Iris pigment epithelial cell (primary cell): Measurements from ENCODE around the gene SYNJ2.
A peak's percentile ranks its signal among the peaks of the same experiment; 100 is the strongest.
"Not testable (repeated sequence)": the region's sequence is repeated elsewhere in the genome, so short reads cannot be mapped to it uniquely, and the experiment has no call there.

Experiments
- DNase-seq: peaks from one replicate; pipeline ENCODE4 v3.0.0-alpha.2; 2011; ENCODE audit warnings: low read depth

SYNJ2 gene

DNA sequence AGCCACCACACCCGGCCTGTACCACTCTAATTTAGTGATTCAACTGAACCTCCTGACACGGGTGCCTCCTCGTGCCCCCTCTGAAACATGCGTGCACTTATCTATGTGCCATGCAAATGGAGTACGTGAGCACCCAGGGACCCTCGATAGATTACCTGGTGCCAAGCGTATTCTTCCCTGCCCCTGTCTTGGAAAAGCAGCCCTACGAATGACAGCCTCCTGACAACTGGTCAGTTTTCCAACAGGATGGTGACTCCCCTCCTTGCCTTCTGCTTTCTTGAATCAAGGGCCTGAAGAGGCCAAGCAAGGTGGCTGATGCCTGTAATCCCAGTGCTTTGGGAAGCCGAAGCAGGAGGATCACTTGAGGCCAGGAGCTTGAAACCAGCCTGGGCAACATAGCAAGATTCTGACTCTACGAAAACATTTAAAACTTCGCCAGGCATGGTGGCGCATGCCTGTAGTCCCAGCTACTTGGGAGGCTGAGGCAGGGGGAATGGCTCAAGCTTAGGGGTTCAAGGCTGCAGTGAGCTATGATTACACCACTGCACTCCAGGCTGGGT, 25.4 kb upstream of the SYNJ2 start:
- DNase-seq = no peak

DNA sequence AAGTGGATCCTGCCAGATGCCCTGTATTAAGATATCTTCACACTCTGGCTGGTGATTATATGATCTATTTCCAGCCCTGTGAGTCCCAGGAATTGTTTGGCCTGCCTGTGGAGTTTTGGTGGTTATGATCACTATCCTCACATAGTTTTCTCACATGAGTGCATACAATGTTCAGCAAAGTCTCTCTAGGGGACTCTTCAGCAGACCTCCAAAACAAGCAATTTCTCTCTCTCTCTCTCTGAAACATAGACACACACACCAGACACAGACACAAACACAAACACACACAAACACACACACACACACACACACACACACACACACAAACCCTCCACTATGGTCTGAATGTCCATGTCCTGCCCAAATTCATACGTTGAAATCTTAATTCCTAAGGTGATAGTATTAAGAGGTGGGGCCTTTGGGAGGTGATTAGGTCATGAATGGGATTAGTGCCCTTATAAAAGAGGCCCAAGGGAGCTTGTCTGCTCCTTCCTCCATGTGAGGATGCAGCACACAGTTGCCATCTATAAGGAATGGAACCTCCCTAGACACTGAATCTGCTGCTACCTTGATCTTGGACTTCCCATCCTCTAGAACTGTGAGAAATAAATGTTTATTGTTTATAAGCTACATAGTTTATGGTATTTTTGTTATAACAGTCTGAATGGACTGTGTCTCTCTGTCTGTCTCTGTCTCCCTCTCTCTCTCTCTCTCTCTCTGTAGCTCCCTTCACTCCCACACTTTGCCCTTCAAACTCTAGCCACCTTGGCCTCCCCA, 22.0 kb upstream of the SYNJ2 start:
- DNase-seq = no peak

DNA sequence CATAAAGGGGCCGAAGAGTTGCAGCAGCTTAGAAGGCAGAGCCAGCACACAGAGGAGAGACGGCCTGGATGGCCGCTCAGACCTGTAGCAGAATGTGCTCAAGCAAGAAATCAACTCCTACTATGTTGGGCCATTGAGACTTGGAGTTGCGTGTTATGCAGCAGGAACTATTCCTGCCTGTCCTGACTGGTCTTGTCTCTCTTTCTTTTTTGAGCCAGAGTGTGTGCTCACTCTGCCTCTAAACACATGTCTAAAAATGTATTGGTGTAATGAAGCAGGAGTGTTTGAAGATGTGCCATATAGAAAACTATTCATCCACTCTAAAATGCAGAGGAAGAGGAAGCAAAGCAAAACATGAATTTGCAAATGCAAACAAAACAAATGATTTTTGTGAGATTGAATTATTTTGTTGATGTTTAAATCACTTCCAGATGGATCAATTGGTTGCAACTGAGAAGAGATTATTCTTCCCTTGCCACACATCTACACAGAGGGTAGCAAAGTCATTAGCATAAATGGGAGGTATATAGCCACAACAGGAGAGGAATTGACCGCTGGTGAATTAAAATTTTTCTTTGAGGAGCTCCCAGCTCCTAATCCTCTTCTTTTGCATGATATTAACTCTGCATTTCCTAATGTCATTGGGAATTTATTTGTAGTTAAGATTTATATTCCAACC, 20.4 kb upstream of the SYNJ2 start:
- no peak for DNase-seq

DNA sequence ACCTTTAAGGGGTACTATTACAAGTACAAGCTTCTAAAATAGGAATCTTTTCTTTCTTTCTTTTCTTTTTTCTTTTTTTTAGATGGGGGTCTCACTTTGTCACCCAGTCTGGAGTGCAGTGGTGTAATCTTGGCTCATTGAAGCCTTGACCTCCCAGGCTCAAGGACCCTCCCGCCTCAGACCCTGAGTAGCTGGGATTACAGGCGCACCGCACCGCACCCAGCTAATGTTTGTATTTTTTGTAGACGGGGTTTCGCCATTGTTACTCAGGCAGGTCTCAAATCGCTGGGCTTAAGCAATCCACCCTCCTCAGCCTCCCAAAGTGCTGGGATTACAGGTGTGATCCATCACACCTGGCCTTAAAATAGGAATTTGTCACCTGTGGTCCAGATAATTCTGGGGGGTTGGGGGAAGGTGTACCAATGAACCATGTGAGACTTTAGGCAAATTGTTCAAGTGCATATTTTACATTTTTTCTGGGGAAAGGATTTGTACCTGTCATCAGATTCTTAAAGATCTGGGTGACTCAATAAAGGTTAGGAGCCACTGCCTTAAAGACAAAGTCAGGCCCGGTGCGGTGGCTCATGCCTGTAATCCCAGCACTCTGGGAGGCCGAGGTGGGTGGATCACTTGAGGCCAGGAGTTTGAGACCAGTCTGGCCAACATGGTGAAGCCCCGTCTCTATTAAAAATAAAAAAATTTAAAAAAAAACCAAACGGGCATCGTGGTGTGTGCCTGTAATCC, 19.7 kb upstream of the SYNJ2 start:
- DNase-seq = no peak

- DNase-seq = peak; percentile 86
Observed at GRCh38 chr6:157962601-157963302, 18.9 kb upstream of the SYNJ2 start.

GRCh38 chr6:157964100-157964499, 17.6 kb upstream of the SYNJ2 start:
- peak; percentile 68 for DNase-seq

GRCh38 chr6:157965387-157965786, 16.3 kb upstream of the SYNJ2 start:
- no peak for DNase-seq

GRCh38 chr6:157966589-157966977, 15.1 kb upstream of the SYNJ2 start:
- no peak for DNase-seq

DNA sequence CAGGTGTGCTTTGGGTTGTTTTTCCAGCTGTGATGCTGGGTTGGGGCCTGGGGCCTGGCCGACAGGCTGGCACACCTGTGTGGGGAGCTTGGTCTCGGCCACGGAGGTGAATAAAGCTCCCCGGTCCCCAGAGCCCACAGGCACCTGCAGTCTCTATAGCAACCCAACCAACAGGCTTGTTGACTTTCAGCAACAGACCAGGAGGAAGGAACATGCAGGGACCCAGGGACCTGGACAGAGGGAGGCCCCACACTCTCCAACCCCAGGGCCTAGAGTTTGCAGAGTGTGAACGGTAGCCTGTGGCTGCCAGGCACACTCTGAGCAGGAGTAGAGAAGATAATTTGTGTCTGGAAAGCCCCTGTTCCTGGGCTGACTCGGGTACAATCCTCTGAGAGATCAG, 14.6 kb upstream of the SYNJ2 start:
- no peak for DNase-seq

DNA sequence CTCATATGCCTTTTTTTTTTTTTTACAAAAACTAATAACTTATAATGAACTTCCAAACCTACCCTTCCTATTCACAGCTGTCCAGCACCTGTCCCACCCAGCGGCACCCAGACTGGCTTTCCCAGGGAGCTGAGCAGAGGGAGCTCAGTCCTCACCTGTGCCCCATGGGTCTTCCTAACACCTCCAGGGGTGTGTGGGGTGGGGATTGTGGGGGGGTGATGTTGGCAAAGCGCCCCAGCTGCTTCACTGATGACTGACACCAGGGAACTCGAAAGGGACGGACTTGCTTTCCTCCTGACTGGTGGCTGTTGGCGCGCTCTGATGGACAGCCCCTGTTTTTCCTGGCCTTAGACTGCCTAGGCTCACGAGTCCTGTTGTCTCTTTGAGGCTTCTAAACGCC, 14.2 kb upstream of the SYNJ2 start:
- no peak for DNase-seq

- not testable (repeated sequence) for DNase-seq
Observed at GRCh38 chr6:157972177-157972576, 9.5 kb upstream of the SYNJ2 start.

DNA sequence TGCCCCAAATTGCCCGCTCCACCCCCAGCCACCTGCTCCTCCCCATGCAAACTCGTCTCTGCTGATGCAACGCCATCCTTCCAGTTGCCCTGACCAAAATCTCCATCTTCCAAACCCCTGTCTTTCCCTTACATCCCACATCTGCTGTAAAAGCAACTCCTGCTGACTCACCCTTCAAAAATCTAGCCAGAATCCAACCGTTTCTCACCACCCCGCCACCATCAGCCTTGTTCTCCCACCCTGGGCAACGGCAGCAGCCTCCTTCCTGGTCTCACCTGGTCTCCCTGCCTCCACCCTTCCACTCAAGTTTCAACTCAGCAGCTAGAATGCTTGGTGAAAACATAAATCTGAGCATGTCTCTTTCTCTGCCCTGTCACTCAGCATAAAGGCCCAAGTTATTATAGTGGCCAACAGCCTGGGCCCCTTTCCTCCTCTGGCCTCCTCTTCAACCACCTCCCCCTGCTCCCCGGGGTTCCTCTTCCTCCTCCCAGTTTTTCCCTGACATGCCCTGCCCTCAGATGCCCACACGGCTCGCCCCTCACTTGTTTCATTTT, 7.2 kb upstream of the SYNJ2 start:
- no peak for DNase-seq

- DNase-seq = no peak
Observed at GRCh38 chr6:157974967-157975366, 6.7 kb upstream of the SYNJ2 start.

- DNase-seq = no peak
Observed at GRCh38 chr6:157975456-157975855, 6.2 kb upstream of the SYNJ2 start.

DNA sequence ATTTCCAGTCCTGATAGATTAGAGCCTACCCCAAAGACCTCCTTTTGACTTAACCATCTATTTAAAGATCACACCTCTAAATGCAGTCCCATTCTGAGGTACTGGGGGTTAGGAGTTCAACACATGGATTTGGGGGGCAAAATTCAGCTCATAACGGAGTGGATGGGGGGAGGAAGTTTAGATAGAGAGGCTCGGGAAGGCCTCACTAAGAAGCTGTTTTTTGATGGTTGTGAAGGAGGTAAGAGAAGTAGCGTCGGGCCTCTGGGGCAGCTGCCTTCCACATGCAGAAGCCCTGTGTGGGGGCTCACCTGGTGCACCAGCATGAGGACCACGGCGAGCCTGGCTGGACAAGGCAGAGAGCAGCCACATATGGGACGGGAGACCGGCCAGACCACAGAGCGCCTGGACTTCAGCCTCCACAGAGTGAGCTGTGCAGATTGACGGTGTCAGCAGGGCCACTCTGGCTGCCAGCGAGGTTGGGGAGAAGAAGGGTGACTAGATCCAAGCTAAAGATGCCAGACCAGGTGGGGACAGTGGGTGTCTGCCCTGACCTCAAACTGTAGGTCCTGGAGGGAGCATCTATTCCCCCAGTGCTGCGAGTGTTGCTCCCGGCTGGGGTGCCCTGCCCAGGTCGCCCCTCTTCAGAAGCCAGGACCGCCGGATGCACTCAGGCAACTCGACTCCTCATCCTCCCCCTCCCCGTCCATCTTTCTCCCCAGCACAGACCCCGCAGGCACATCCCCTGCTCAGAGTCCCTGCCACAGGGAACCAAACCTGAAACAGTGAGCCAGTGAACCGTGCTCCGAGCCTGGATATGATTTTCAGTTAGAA, 5.1 kb upstream of the SYNJ2 start:
- DNase-seq = no peak

- DNase-seq = no peak
Observed at GRCh38 chr6:157977176-157977804, 4.4 kb upstream of the SYNJ2 start.

DNA sequence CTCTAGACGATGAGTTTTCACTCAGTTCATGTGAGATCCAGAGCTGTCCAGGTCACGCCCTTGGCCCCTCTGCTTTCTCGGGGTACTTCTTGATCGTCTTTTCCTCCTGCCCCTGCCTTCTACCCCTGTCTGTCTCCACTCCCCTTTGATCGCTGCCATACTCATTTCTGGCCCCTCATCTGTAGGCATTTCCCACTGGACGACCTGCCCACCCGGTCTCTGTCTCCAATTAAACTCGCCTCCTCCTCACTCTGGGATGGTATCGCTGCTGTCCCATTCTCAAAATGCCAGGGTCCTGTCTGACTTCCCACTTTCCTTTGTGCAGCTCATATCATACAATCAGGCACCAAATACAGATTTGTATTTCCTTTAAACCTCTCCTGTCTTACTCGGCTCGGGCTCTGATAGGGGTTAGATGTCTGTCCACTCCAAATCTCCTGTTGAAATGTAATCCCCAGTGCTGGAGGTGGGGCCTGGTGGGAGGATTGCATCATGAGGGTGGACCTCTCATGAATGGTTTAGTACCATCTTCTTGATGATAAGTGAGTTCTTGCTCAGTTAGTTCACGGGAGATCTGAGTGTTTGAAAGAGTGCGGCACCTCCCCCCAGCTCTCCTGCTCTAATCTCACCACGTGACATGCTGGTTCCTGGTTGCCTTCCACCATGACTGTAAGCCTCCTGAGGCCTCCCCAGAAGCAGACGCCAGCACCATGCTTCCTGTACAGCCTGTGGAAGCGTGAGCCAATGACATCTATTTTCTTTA, 3.5 kb upstream of the SYNJ2 start:
- DNase-seq = no peak

DNA sequence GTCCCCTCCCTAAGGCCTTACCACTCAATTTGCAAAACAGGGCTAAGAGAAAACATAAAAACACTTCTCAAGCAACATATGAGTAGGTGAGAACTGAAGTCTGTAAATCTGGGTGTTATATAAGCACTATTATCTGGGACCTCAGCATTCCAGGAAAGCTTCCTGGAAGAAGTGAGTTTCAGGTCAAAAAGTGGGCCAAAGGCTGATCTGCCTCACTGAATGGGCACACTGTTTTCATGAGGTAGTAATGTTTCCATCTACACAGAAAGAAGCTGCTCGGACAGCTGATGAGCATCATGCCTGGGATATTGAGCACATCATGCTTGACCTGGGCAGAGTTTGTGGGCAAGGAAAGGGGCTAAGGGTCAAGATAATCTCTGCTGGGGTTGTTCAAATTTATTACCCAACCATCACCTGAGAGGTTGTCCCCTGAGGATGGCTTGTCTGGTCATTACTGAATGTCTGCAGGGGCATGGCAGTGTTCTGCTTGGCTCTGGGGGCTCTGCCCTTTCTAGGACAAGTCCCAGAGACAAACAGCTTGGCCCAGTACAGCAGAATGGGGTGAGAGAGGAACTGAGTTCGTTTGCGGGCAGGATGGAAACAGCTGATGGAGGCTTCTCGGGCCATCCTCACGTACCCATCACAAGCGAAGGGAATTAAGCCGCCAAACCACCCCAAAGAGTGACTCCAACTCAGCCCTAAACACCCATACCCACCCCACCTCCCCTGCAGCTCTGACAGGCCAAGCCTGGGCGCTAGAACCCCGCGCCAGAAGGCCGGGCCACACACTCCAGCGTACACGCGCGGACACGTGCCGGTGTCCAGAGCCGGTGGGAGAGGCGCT, 1.2 kb upstream of the SYNJ2 start:
- DNase-seq = no peak

DNA sequence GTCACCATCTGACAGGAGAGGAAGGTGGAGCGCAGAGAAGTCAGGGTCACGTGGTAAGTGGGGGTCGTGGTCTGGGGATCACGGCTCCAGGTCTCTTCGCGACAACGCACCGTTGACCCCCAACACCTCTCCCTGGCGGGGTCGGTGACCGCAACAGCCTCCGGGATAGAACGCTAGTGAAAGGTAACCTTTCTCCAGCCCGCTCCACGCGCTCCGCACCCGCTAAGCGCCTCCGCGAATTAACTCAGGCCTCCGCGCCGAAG, 600 bp upstream of the SYNJ2 start:
- no peak for DNase-seq
